Endodermal cell (in vitro differentiated cells): Measurements from ENCODE around the gene ZNF121. TPM values are rescaled to one million over a fixed set of nuclear protein-coding genes. Genes with fewer than 3 reads are reported as not detected.

Source experiments
- DNase-seq: peaks from one replicate; pipeline ENCODE4 v3.0.0-alpha.2; 2017
- H3K27ac ChIP-seq: 2 replicates; pipeline ENCODE4 v1.5.1; 2013; ENCODE audit warnings: mild to moderate bottlenecking, low read depth, low read length, moderate library complexity
- H3K27me3 ChIP-seq: 2 replicates; pipeline ENCODE4 v1.6.1; 2013; ENCODE audit warnings: mild to moderate bottlenecking, low read length, moderate library complexity; ENCODE audit not compliant: insufficient read depth, control insufficient read depth, poor library complexity, severe bottlenecking
- H3K36me3 ChIP-seq: 2 replicates; pipeline ENCODE4 v1.7.0; 2013; ENCODE audit warnings: mild to moderate bottlenecking, low read length, moderate library complexity; ENCODE audit not compliant: control insufficient read depth, insufficient read depth
- H3K4me1 ChIP-seq: one replicate; pipeline ENCODE4 v1.7.0; 2013; ENCODE audit warnings: low read length; ENCODE audit not compliant: control insufficient read depth, insufficient read depth
- H3K4me3 ChIP-seq: 2 replicates; pipeline ENCODE4 v1.5.1; 2013; ENCODE audit warnings: mild to moderate bottlenecking, low read length, moderate library complexity
- H3K9ac ChIP-seq: 2 replicates; pipeline ENCODE4 v1.6.1; 2013; ENCODE audit warnings: mild to moderate bottlenecking, low read length, moderate library complexity; ENCODE audit not compliant: poor library complexity, severe bottlenecking; ENCODE audit errors: extremely low read depth
- H3K9me3 ChIP-seq: 2 replicates; pipeline ENCODE4 v1.6.1; 2013; ENCODE audit warnings: mild to moderate bottlenecking, low read length, moderate library complexity; ENCODE audit not compliant: control insufficient read depth
- H3K27ac Mint-ChIP-seq: 2 replicates; pipeline ENCODE4 v1.8.0; 2020; ENCODE audit warnings: mixed read lengths
- H3K27me3 Mint-ChIP-seq: 2 replicates; pipeline ENCODE4 v1.8.0; 2021; ENCODE audit warnings: mild to moderate bottlenecking, mixed read lengths; ENCODE audit not compliant: insufficient read depth
- H3K36me3 Mint-ChIP-seq: 2 replicates; pipeline ENCODE4 v1.8.0; 2020; ENCODE audit warnings: low read depth, mixed read lengths
- H3K4me1 Mint-ChIP-seq: 2 replicates; pipeline ENCODE4 v1.8.0; 2020; ENCODE audit warnings: mixed read lengths
- H3K4me3 Mint-ChIP-seq: 2 replicates; pipeline ENCODE4 v1.8.0; 2020; ENCODE audit warnings: mild to moderate bottlenecking, moderate library complexity, mixed read lengths
- H3K9me3 Mint-ChIP-seq: 2 replicates; pipeline ENCODE4 v1.8.0; 2020; ENCODE audit warnings: mild to moderate bottlenecking, mixed read lengths
- CTCF ChIP-seq: fragments of 200-600 bp; sonication (generic); conservative IDR thresholded peaks from 2 replicates; pipeline ENCODE4 v1.5.0; 2021; ENCODE audit warnings: antibody characterized with exemption, mild to moderate bottlenecking
- WGBS, 2 experiments: methylation state at CpG; one replicate each; pipeline versions ENCODE4 v1.1.5 to v1.1.7; 2013; ENCODE audit warnings: missing lambda C conversion rate in 2 of 2, mixed read lengths in 1 of 2; ENCODE audit not compliant: insufficient coverage in 1 of 2, insufficient read length in 1 of 2; 5-methylcytosine and 5-hydroxymethylcytosine counted together
- total RNA-seq, 2 donors: library from RNA; stranded (reverse); fragmentation: NEBNext Ultra II Directional in 1 of 2; extraction: Animal tissue kit (Norgen Biotek cat#: 25700) in 1 of 2; gene quantifications; 2 replicates in 1 of 2; 3 replicates in 1 of 2; pipeline ENCODE4 v1.2.1, GENCODE V29; 2021

The ZNF121 gene
- total RNA-seq, 2 donors from 2014 or later: 100 to 168 TPM

GRCh38 chr19:9538183-9539058, 45.9 kb downstream of the ZNF121 start, which contains the start of gene ZNF426:
Gene ZNF426 (minus strand): TSS chr19:9538645. CDS start chr19:9536232, 2,413 bp downstream.
- H3K36me3 Mint-ChIP-seq: peaks cover 46% of the 10 kb centered on the region
- peaks cover 42% of the 10 kb centered on the region for H3K36me3 ChIP-seq
- H3K9me3 Mint-ChIP-seq: peaks cover 71% of the 10 kb centered on the region
- no peak for TF ChIP-seq CTCF
- peak within 1 kb of the TSS; percentile 100 for H3K27ac Mint-ChIP-seq
- H3K4me1 ChIP-seq: no peaks in the 10 kb centered on the region
- H3K27ac ChIP-seq: peak within 1 kb of the TSS; percentile 95
- 0 to 2% methylated on average over 32 to 48 of the region's 49 CpGs for WGBS, 2 experiments
- H3K9me3 ChIP-seq: peaks cover 54% of the 10 kb centered on the region
- peaks cover 3% of the 10 kb centered on the region for H3K27me3 Mint-ChIP-seq
- peak; percentile 95 for DNase-seq
- H3K4me3 Mint-ChIP-seq: peak within 1 kb of the TSS; percentile 96
- H3K9ac ChIP-seq: peak within 1 kb of the TSS; percentile 94
- H3K27me3 ChIP-seq: no peaks in the 10 kb centered on the region
- no peaks in the 10 kb centered on the region for H3K4me1 Mint-ChIP-seq
- peak within 1 kb of the TSS; percentile 90 for H3K4me3 ChIP-seq

GRCh38 chr19:9535934-9536333, 48.4 kb downstream of the ZNF121 start:
- no peak overlapping the region for H3K4me3 Mint-ChIP-seq
- no peaks in the 10 kb centered on the region for H3K27me3 ChIP-seq
- WGBS, 2 experiments: 100% methylated on average over 2 to 4 of the region's 4 CpGs
- H3K27ac ChIP-seq: no peak overlapping the region
- H3K9ac ChIP-seq: no peak overlapping the region
- no peak for DNase-seq
- H3K4me1 ChIP-seq: no peaks in the 10 kb centered on the region
- no peaks in the 10 kb centered on the region for H3K27me3 Mint-ChIP-seq
- peaks cover 70% of the 10 kb centered on the region for H3K36me3 Mint-ChIP-seq
- no peak for TF ChIP-seq CTCF
- H3K36me3 ChIP-seq: peaks cover 66% of the 10 kb centered on the region
- H3K4me1 Mint-ChIP-seq: no peaks in the 10 kb centered on the region
- no peak overlapping the region for H3K27ac Mint-ChIP-seq
- H3K4me3 ChIP-seq: peak overlapping the region; percentile 90
- peaks cover 79% of the 10 kb centered on the region for H3K9me3 ChIP-seq
- peaks cover 95% of the 10 kb centered on the region for H3K9me3 Mint-ChIP-seq

DNA sequence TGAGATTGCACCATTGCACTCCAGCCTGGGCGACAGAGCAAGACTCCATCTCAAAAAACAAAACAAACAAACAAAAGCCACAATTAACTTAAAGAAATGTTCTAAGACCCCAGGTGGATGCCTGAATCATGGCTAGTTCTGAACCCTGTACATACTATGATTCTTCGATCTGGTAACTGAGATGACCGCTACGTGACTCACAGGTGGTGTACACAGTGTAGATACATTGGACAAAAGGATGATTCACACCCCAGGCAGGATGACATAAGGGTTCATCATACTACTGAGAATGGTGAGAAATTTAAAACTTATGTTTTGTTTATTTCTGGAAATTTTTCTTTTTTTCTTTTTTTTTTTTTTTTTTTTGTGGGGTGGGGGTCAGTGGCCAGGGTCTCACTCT, 52.4 kb downstream of the ZNF121 start:
- no peak overlapping the region for H3K4me3 Mint-ChIP-seq

More for the DNA sequence above, 52.4 kb downstream of the ZNF121 start:
- peaks cover 97% of the 10 kb centered on the region for H3K36me3 ChIP-seq
- peaks cover 96% of the 10 kb centered on the region for H3K36me3 Mint-ChIP-seq
- WGBS, 2 experiments: 97% methylated on average over 3 to 4 of the region's 4 CpGs
- H3K9me3 Mint-ChIP-seq: peaks cover 99% of the 10 kb centered on the region
- H3K9me3 ChIP-seq: peaks cover 99% of the 10 kb centered on the region
- H3K4me1 ChIP-seq: no peaks in the 10 kb centered on the region
- H3K9ac ChIP-seq: no peak overlapping the region
- H3K4me3 ChIP-seq: peak overlapping the region; percentile 68
- H3K4me1 Mint-ChIP-seq: no peaks in the 10 kb centered on the region
- no peak overlapping the region for H3K27ac Mint-ChIP-seq
- DNase-seq: no peak
- no peaks in the 10 kb centered on the region for H3K27me3 Mint-ChIP-seq
- H3K27ac ChIP-seq: no peak overlapping the region
- no peaks in the 10 kb centered on the region for H3K27me3 ChIP-seq
- TF ChIP-seq CTCF: no peak
